ENCODE measurements around the gene TCTN1.
A peak's percentile ranks its signal among the peaks of the same experiment; 100 is the strongest.

Gene TCTN1

GRCh38 chr12:110677982-110678381, 64.1 kb downstream of the TCTN1 start:
- DNase-seq (ENCODE audit: low read depth in 3 of 3, low spot score in 1 of 3): no peak

- DNase-seq (ENCODE audit: low read depth in 3 of 3, low spot score in 1 of 3): no peak
Observed at GRCh38 chr12:110679201-110679600, 65.3 kb downstream of the TCTN1 start.

GRCh38 chr12:110680032-110680431, 66.1 kb downstream of the TCTN1 start:
- DNase-seq (ENCODE audit: low read depth in 3 of 3, low spot score in 1 of 3): no peak

- no peak for DNase-seq (ENCODE audit: low read depth in 3 of 3, low spot score in 1 of 3)
Observed at GRCh38 chr12:110683888-110684287, 70.0 kb downstream of the TCTN1 start.

- DNase-seq (ENCODE audit: low read depth in 3 of 3, low spot score in 1 of 3): no peak
Observed at GRCh38 chr12:110684312-110684836, 70.4 kb downstream of the TCTN1 start.

GRCh38 chr12:110686294-110686903, 72.5 kb downstream of the TCTN1 start:
- no peak for DNase-seq (ENCODE audit: low read depth in 3 of 3, low spot score in 1 of 3)

GRCh38 chr12:110687396-110688169, 73.7 kb downstream of the TCTN1 start:
- DNase-seq (ENCODE audit: low read depth in 3 of 3, low spot score in 1 of 3): no peak

GRCh38 chr12:110688446-110689280, 74.7 kb downstream of the TCTN1 start, which contains the start of gene HVCN1:
Gene HVCN1 (minus strand): TSS chr12:110689115. CDS start chr12:110683245, 5,870 bp downstream.
- peak in 1 of 3 donors; percentile 5 for DNase-seq (ENCODE audit: low read depth in 3 of 3, low spot score in 1 of 3)

GRCh38 chr12:110689281-110690126, 75.6 kb downstream of the TCTN1 start:
- peak in 1 of 3 donors; percentile 13 for DNase-seq (ENCODE audit: low read depth in 3 of 3, low spot score in 1 of 3)

- no peak for DNase-seq (ENCODE audit: low read depth in 3 of 3, low spot score in 1 of 3)
Observed at GRCh38 chr12:110690127-110690430, 76.2 kb downstream of the TCTN1 start.

GRCh38 chr12:110693731-110694130, 79.8 kb downstream of the TCTN1 start:
- DNase-seq (ENCODE audit: low read depth in 3 of 3, low spot score in 1 of 3): no peak

GRCh38 chr12:110694330-110694901, 80.5 kb downstream of the TCTN1 start:
- no peak for DNase-seq (ENCODE audit: low read depth in 3 of 3, low spot score in 1 of 3)

GRCh38 chr12:110696283-110696682, 82.4 kb downstream of the TCTN1 start:
- DNase-seq (ENCODE audit: low read depth in 3 of 3, low spot score in 1 of 3): no peak

- DNase-seq (ENCODE audit: low read depth in 3 of 3, low spot score in 1 of 3): no peak
Observed at GRCh38 chr12:110697236-110697635, 83.3 kb downstream of the TCTN1 start.

GRCh38 chr12:110698171-110698902, 84.4 kb downstream of the TCTN1 start:
- DNase-seq (ENCODE audit: low read depth in 3 of 3, low spot score in 1 of 3): peak; percentile 42 to 57 (median 45)
